ENCODE results near the gene TACR1. TPM values are rescaled to one million over a fixed set of nuclear protein-coding genes. Genes with fewer than 3 reads are reported as not detected.
"Not testable (repeated sequence)": the region's sequence is repeated elsewhere in the genome, so short reads cannot be mapped to it uniquely, and the experiment has no call there.

The TACR1 gene
- total RNA-seq, 4 donors from 2014 or later: 1.1 to 5.6 TPM; not detected in 2

- no peak for TF ChIP-seq CTCF (IDR thresholded peaks at IDR 0.05)
- TF ChIP-seq POLR2A (IDR thresholded peaks at IDR 0.05): no peak
- no peak overlapping the region for H3K27ac ChIP-seq
- DNase-seq: no peak
- H3K36me3 ChIP-seq: no peaks in the 10 kb centered on the region
- no peaks in the 10 kb centered on the region for H3K9me3 ChIP-seq
- no peaks in the 10 kb centered on the region for H3K4me1 ChIP-seq
- H3K27me3 ChIP-seq: no peaks in the 10 kb centered on the region
- no peak overlapping the region for H3K4me3 ChIP-seq
Measured at GRCh38 chr2:75155115-75155514, 44.2 kb downstream of the TACR1 start.

- no peak overlapping the region for H3K27ac ChIP-seq
- no peaks in the 10 kb centered on the region for H3K4me1 ChIP-seq
- H3K9me3 ChIP-seq: no peaks in the 10 kb centered on the region
- H3K36me3 ChIP-seq: no peaks in the 10 kb centered on the region
- H3K27me3 ChIP-seq: no peaks in the 10 kb centered on the region
- H3K4me3 ChIP-seq: no peak overlapping the region
- no peak for DNase-seq
- TF ChIP-seq POLR2A (IDR thresholded peaks at IDR 0.05) (no peak), CTCF (IDR thresholded peaks at IDR 0.05) (no peak)
Measured at GRCh38 chr2:75153221-75153620, 46.1 kb downstream of the TACR1 start.

- not testable (repeated sequence) for H3K4me3 ChIP-seq, H3K27ac ChIP-seq, H3K36me3 ChIP-seq, DNase-seq, H3K9me3 ChIP-seq, H3K4me1 ChIP-seq, H3K27me3 ChIP-seq
Measured at GRCh38 chr2:75152243-75152642, 47.1 kb downstream of the TACR1 start.

- not testable (repeated sequence) for H3K9me3 ChIP-seq, H3K4me3 ChIP-seq, H3K36me3 ChIP-seq, DNase-seq, H3K27me3 ChIP-seq, H3K27ac ChIP-seq, H3K4me1 ChIP-seq
Measured at GRCh38 chr2:75147884-75148283, 51.4 kb downstream of the TACR1 start.

GRCh38 chr2:75146606-75147332 lies 52.6 kb downstream of the TACR1 start:
- Histone ChIP-seq H3K36me3 (no peaks in the 10 kb centered on the region), H3K27me3 (no peaks in the 10 kb centered on the region), H3K27ac (no peak overlapping the region), H3K9me3 (no peaks in the 10 kb centered on the region), H3K4me1 (no peaks in the 10 kb centered on the region), H3K4me3 (no peak overlapping the region)
- TF ChIP-seq POLR2A (IDR thresholded peaks at IDR 0.05) (no peak), CTCF (IDR thresholded peaks at IDR 0.05) (no peak)
- DNase-seq: no peak

- H3K36me3 ChIP-seq, H3K4me3 ChIP-seq, DNase-seq, H3K4me1 ChIP-seq, H3K9me3 ChIP-seq, H3K27ac ChIP-seq, H3K27me3 ChIP-seq: not testable (repeated sequence)
Measured at GRCh38 chr2:75146221-75146605, 53.1 kb downstream of the TACR1 start.

- TF ChIP-seq POLR2A (IDR thresholded peaks at IDR 0.05) (no peak), CTCF (IDR thresholded peaks at IDR 0.05) (no peak)
- no peak for DNase-seq
Measured at GRCh38 chr2:75142081-75142480, 57.2 kb downstream of the TACR1 start.

More at GRCh38 chr2:75142081-75142480, 57.2 kb downstream of the TACR1 start:
- Histone ChIP-seq H3K4me3 (no peak overlapping the region), H3K36me3 (no peaks in the 10 kb centered on the region), H3K9me3 (no peaks in the 10 kb centered on the region), H3K27ac (no peak overlapping the region), H3K27me3 (no peaks in the 10 kb centered on the region), H3K4me1 (no peaks in the 10 kb centered on the region)

Measured in Peyer's patch (tissue), 4 donors.